Posterior vena cava (tissue), 2 donors: ENCODE data around the gene RGMA. TPM values are rescaled to one million over a fixed set of nuclear protein-coding genes. Genes with fewer than 3 reads are reported as not detected.
A peak's percentile ranks its signal among the peaks of the same experiment; 100 is the strongest.

ENCODE experiments used
- DNase-seq: peaks from one replicate; pipeline ENCODE4 v3.0.0-alpha.2; 2020; ENCODE audit warnings: low spot score
- intact Hi-C, 2 donors: fragments of 100-400 bp; cut with DNase I; formaldehyde crosslinking; loops; one replicate each; pipeline versions ENCODE4 v1.14.1 to v1.14.2; 2022 to 2023
- long read RNA-seq, 2 donors: library from polyadenylated mRNA; unstranded; transcript quantifications; one replicate each; pipeline ENCODE4 v2.0.0, GENCODE V29; 2020 to 2021
- total RNA-seq, 2 donors: library from RNA; stranded (reverse); fragmentation: NEBNext Ultra II Directional; extraction: Animal tissue kit (Norgen Biotek cat#: 25700); gene quantifications; one replicate each; pipeline ENCODE4 v1.2.1, GENCODE V29; 2021
- donor health status: DM: yes; HTN: yes; CAD: no.
- donor health status: DM: yes; HTN: yes; CAD: no.

The RGMA gene
- total RNA-seq = 10 to 100 TPM; 20.3 to 33.9 TPM
- long read RNA-seq, donor 1, full-length matches to known transcripts = 4 of 20 reads
- long read RNA-seq, donor 1, partial matches to known transcripts = 7 of 20 reads
- long read RNA-seq, donor 1, other reads (novel, unspliced or antisense) = 9 of 20 reads
- long read RNA-seq, donor 2, transcript RGMA-203 (3 exons, 3,038 nt) = major isoform, 6 of 24 reads
- long read RNA-seq, donor 2, partial matches to known transcripts = 12 of 24 reads
- long read RNA-seq, donor 2, other reads (novel, unspliced or antisense) = 6 of 24 reads

GRCh38 chr15:93088981-93089726 is at the start of gene RGMA:
Gene RGMA, minus strand, starts transcription at chr15:93089211. Its CDS starts 279 bp downstream, at chr15:93088932.
- no peak for DNase-seq
- intact Hi-C loops = loop anchor here in 1 of 2 donors (5.0 kb wide), 1 partner anchor 268 kb away; no protein-coding TSS in a partner anchor

DNA sequence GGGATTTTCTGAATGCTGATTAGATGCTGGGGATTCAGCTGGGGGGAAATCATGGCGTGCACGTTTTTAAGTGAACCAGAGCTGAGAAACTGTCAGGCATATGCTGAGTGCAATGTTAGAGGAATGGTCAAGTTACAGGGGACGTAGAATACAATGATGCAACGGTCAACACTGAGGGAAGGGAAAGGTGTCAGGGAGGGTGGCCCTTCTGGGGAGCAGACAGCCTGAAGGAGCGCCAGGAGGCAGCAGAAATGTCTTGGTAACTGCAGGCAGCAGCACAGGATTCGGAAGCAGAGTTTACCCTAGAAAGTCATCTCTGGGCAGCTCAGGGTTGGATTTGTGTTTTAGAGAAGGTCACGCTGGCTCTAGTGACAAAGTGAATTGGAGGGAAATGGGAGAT is 47.6 kb upstream of the RGMA start:
- intact Hi-C loops = no loop called here

DNA sequence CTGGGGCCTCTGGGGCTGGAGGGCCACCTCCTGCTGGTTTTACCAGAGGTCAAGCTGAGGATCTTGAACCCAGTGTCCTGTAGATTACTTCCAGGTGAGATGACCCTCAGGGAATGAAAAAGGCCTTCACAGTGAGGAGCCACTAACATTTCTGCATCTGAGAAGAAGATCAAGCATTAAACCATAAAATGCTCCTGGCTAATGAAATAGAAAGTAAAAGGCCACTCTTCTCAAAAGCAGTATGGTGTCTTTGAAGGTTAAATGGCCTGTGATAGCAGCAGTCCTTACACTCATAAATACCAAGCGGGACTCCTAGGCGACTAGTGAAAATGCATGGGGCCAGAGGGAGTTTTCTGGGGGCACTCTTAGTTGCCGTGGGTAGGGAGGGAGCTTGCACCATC is 47.0 kb upstream of the RGMA start:
- intact Hi-C loops = no loop called here

More for the DNA sequence above, 47.6 kb upstream of the RGMA start:
- peak; percentile 18 for DNase-seq

GRCh38 chr15:93135459-93135858 is 46.4 kb upstream of the RGMA start:
- DNase-seq = no peak
- intact Hi-C loops = no loop called here

More for the DNA sequence above, 47.0 kb upstream of the RGMA start:
- DNase-seq = no peak

DNA sequence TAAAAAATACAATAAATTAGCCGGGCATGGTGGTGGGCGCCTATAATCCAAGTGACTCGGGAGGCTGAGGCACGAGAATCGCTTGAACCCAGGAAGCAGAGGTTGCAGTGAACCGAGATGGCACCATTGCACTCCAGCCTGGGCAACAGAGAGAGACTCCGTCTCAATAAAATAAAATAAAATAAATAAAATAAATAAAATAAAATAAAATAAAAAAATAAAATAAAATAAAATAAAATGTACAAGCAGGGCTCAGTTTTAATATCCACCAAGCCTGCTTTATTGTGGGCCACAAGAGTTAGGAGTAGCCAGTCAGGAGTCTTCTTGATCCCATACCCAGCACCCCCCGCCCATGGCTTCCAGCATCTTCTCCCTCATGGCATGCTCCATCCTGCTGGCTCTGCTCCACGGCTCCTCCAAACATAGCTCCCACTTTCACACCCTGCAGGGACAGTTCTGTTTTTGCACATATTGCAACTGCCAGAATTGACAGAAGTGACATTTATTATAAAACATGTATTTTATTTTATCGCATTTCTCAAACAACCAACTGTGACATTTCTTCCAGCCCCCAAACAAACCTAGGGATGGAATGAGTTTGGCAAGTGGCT is 42.6 kb upstream of the RGMA start:
- no peak for DNase-seq

DNA sequence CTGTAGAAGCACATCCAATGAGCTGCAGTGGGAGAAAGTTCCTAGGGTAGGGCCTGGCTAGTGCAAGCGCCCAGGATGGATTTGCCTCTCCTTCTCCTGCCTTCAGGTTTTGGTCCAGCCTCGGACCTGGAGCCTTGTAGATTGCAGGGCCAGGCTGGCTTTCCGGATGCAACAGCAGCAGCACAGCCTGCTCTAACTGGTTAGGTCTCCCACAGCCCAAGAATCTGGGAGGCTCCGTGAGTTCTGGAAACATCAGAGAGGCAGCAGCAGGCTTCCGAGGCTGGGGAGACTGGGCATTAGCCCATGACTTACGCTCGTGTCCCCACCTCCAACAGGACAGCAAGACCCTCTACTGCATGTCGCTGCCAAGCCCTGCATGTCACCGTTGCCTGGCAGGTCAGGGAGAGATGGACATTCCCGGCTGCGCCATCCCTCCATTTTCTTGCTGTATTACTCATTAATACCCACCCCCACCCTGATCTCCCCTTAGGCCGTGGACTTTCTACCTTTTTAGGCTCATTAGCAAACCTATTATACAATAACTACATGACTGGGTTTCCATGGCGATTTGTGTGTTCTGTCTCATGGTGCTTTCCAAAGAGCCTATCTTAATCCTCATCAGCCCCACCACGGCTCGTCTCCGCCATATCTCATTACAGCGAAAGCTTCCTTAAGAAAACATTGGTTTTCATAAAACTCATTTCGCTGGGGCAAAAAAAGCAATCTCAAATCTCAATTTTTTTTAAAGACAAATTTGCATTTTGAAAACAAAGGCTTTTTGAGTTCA is 40.9 kb upstream of the RGMA start:
- intact Hi-C loops = no loop called here
- peak; percentile 13 for DNase-seq

More for the DNA sequence above, 42.6 kb upstream of the RGMA start:
- intact Hi-C loops = no loop called here

- DNase-seq = no peak
- intact Hi-C loops = no loop called here
Measured at GRCh38 chr15:93127286-93127685, 38.3 kb upstream of the RGMA start.

DNA sequence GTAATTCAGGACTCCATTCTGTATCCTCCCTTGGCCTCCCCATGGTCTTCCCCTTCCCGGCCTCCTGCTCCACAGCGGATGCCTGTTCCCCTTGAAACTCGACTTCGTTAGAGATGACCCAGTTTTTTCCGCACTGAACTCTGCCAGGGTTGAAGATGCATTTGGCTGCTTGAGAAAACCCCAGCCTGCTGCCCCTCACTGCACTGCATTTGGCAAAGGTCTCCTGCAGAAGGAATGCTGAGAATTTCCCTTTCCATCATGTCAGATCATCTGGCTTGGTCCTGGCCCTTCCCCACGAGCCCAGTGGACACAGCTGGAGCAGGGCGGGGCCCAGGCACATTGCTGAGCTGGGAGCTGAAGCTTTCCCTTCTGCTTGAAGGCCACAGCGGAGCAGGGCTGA is 37.6 kb upstream of the RGMA start:
- peak; percentile 87 for DNase-seq
- intact Hi-C loops = no loop called here

DNA sequence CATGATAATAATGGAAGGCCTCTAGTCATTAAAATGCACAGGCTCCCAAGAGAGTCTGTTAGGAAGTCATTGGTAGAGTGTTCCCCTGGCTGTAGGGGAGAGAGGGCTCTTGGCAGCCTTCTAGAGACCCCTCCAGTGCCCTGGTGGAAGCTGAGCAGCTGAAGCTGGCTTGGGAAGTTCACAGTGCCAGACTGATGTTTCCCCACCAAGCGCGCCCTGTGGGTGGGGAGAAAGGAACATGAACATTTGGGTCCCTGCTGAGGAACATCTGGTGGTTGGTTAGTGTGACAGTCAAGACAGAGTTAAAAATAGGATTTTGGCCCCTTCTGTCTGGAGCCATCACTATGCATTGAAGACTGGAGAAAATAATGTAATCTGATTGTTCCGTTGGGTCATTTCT is 37.1 kb upstream of the RGMA start:
- DNase-seq = no peak
- intact Hi-C loops = no loop called here

DNA sequence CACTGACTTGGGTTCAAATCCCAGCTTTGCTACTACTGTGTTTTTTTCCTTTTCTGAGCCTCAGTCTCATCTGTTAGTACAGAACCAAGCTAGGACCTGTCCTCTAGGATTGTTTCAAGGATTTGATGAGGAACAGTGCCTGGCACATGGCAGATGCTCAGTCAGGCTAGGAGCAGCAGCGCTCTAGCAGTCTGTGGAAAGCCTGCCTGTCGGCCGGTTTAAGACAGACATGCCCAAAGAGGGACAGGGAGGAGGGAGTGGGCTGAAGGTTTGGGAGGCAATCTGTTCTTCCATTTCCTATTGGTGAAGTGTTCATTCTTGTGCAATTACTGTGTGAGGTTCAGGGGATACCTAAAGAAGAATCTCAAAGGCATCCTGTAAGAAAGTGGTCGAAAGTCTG is 35.1 kb upstream of the RGMA start:
- DNase-seq = no peak
- intact Hi-C loops = no loop called here

DNA sequence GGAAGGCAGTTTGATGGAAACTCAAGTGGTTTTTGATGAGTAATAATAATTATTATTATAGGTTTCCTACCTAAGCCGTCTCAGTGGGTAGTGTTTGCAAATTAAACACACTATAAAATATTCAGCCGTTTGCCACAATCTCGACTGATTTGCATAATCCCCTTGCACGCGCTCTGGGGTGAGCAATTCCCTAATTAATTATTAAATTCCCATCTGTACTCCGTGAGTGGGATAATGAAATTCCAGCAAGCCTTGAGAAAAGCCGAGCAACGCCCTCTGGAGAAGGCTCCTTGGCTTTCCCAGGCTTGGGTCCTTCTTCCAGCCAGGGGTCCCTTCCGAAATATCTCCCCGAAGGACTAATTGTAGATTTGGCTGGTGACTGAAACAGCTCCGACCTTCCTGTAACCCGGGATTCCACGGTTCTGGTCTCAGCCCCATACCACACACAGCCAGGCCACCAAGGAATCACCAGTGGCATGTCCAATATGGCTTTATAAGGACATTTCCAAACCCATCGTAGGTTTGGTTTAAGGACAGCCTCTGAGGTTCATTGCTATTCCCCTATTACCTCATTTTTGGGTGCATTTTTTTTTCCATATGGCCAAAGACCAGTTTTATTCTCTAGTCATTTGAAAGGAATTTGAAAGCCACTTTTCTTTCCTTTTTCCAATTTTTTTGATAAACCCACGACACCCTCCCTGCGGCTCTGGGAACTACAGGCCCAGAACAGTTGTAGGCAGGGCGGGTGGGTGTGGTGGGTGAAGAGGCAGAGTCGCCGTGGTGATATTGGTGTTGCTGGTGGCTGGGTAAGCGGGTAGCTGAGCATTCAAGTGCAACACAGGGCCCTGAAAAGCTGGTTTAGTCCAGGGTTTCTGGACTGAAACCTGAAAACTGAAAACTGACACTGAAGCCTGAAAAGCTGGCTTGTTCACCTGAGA is 33.2 kb upstream of the RGMA start:
- no peak for DNase-seq
- intact Hi-C loops = no loop called here

GRCh38 chr15:93121107-93121506 is 32.1 kb upstream of the RGMA start:
- DNase-seq = no peak

GRCh38 chr15:93118904-93119303 is 29.9 kb upstream of the RGMA start:
- intact Hi-C loops = no loop called here
- DNase-seq = no peak

More at GRCh38 chr15:93121107-93121506, 32.1 kb upstream of the RGMA start:
- intact Hi-C loops = no loop called here

DNA sequence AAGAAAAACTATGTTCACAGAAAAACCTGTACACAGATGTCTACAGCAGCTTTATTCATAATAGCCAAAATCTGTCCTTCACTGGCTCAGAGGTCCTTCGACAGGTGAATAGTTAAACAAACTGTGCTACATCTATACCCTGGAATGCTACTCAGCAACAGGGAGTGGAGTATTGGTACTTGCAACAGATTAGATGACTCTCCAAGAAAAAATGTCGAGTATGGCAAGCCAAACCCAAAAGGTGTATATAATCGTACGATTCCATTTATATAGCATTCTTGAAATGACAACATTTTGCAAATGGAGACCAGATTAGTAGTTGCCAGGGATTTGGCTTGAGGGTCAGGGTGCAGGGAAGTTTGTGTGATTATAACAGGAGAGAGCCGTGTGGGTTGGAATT is 22.4 kb upstream of the RGMA start:
- intact Hi-C loops = no loop called here
- no peak for DNase-seq

GRCh38 chr15:93110502-93111040 is 21.6 kb upstream of the RGMA start:
- intact Hi-C loops = no loop called here
- no peak for DNase-seq

DNA sequence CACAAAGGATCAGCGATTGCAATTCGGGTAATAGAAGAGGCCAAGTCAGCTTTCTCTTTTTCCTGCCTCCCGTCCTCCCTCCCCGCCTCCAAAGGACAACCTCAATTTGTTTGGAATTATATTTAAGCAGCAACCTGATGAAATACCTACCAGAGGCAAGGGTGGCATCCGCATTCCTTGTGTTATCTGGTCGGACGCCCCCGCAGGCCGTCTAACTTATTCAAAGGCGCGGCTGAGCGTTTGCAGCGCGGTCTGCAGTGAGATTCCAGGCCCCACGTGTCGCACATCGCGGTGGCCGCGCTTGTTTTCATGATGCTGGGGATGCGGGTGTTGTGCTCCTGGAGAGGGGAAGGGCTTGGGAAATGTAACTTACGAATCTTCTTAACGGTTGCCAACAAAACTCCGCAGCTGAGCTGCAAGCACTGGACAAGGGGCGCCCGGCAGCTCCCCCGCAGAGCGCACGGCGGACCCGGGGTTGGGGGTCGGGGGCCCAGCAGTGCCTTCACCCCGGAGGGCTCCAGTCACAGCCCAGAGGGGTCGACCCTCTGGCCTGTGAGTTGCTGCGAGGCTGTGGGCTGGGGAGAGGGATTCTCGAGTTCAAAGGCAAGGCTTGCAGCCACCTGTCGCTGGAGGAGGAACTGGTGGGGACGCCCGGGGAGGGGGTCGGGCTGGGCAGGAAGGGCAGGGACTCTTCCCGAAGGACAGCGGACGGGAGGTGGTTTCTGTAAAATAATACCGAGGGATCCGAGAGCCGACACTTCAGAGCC is 20.5 kb upstream of the RGMA start:
- intact Hi-C loops = no loop called here

DNA sequence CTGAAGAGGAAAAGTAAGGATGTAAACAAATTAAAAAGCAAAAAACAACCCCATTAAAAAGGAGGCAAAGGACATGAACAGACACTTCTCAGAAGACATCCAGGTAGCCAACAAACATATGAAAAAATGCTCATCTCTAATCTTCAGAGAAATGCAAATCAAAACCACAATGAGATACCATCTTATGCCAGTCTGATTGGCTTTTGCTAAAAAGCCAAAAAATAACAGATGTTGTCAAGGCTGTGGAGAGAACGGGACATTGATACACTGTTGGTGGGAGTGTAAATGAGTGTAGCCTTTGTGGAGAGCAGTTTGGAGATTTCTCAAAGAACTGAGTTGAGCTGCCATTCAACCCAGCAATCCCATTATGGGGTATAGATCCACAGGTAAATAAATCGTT is 18.6 kb upstream of the RGMA start:
- intact Hi-C loops = no loop called here
- no peak for DNase-seq

More for the DNA sequence above, 20.5 kb upstream of the RGMA start:
- DNase-seq = no peak

DNA sequence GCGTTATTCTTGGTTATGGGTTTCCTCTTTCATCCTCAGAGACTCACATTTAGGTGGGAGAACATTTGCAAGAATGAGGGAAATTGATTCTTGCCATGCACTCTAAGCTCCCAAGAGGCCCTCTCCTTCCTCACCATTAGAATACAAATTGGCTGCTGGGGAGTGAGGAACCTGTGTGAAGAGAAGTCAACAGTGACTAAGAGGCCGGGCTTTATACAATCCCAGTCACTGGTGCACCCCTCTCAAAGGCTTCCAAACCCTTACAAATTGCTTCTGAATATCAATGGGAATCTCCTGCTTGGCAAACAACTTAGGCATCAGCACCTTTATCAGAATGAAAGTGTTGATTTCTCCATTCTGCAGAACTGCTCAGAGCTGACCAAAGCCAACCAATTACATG is 16.5 kb upstream of the RGMA start:
- DNase-seq = no peak
- intact Hi-C loops = no loop called here
